GM12873 (cell line): ENCODE data around the gene IGF1.

Source experiments
- CTCF ChIP-seq: IDR thresholded peaks from 2 replicates; pipeline ENCODE4 v1.5.1; 2012; ENCODE audit warnings: low read depth, mild to moderate bottlenecking, moderate library complexity, low read length, control low read depth; ENCODE audit not compliant: insufficient read depth; ENCODE audit errors: missing control alignments

IGF1 gene

DNA sequence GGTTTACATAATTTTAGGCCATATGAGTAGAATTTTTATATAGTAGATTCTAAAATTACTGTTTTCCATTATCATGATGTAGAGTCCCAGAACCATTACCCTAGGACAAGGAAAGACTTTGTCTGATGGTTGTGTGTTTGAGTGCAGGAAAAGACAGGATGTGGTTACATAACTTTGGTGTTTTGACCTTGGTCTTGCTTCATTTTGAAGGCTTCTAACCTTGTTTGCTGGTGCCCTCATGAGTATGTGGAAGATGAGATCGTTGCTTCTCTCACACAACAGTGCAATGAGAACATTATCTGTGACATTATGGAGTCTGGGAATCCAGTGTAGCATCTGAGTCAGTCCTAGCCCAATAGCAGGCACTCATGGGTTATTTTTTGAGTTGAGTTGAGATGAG lies 106.2 kb downstream of the IGF1 start:
- no peak for TF ChIP-seq CTCF

DNA sequence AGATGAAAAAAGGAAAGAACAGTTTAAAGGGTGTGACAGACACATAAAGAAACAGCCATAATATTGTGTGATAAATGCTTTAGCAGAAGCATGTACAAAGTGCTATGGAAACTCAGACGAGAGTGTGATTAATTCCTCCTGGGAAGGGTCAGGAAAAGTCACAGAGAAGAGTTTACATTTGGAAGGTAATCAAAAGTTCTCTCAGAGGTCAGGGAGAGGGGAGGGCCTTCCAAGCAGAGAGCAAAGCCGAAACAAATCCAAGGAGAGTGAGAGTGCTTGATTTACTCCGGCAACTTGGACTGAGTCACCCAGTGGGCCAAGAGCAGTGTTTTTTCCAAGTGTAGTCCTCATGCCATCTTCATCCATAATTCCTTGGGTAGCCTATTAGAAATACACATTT lies 108.3 kb downstream of the IGF1 start:
- no peak for TF ChIP-seq CTCF

DNA sequence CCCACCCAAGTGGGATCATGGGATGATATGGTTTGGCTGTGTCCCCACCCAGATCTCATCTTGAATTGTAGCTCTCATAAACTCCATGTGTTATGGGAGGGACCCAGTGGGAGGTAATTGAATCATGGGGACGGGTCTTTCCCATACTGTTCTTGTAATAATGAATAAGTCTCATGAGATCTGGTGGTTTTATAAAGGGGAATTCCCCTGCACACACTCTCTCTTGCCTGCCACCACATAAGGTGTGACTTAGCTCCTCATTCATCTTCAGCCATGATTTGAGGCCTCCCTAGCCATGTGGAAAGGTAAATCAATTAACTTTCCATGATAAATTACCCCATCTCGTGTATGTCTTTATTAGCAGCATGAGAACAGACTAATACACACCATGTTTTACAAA lies 109.2 kb downstream of the IGF1 start:
- TF ChIP-seq CTCF, result no peak

- no peak for TF ChIP-seq CTCF
Observed at GRCh38 chr12:102369876-102370275, 110.5 kb downstream of the IGF1 start.

GRCh38 chr12:102365365-102365764 lies 115.0 kb downstream of the IGF1 start:
- no peak for TF ChIP-seq CTCF

- TF ChIP-seq CTCF, result no peak
Observed at GRCh38 chr12:102364709-102365108, 115.7 kb downstream of the IGF1 start.

- TF ChIP-seq CTCF, result no peak
Observed at GRCh38 chr12:102356690-102357089, 123.7 kb downstream of the IGF1 start.
